HTERT RPE-1 (cell line): ENCODE results near the gene XRN2.
"Not testable (repeated sequence)": the region's sequence is repeated elsewhere in the genome, so short reads cannot be mapped to it uniquely, and the experiment has no call there.

ENCODE experiments used
- in situ Hi-C: fragments of 300-500 bp; cut with MboI; formaldehyde crosslinking; loops from 4 replicates; pipeline ENCODE4 v1.14.3; 2020; ENCODE audit warnings: low sequenced_read_pairs

Gene XRN2

DNA sequence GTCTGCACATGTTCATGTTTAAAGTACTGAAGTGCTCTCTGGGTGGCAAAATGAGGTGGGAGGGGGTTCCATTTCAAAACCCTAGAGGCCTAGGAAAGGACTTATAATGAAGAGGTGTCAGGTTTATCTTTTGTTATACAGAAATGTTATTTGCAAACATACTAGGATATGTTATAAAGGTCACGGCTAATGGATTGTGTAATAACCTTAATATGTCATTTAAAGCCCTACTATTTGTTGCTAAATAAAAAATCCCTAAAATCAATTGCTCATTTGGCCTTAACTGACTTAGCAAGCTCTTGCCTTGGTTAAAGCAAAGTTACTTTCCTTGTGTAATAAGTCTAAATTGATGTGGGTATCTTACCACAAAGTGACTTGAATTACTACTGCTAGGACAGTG, 85.4 kb downstream of the XRN2 start:
- in situ Hi-C loops, result no loop called here

DNA sequence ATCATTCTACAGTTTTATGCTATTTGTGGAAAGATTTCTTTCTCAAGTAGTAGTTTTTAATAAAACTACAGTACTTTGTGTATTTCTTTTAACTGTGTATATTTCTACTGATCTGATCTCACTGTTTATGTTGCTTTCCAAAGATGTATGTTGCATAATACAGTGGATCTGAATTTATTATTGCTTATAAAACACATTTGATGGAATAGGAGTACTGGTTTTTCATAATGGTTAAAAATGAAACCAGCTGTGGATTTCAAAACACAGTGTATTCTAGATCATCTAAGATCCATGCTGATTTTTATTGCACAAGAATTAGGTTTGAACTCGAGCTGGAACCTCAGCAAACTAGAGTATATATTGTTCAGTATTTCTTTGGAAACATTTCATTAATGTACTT, 86.2 kb downstream of the XRN2 start:
- in situ Hi-C loops, result no loop called here

DNA sequence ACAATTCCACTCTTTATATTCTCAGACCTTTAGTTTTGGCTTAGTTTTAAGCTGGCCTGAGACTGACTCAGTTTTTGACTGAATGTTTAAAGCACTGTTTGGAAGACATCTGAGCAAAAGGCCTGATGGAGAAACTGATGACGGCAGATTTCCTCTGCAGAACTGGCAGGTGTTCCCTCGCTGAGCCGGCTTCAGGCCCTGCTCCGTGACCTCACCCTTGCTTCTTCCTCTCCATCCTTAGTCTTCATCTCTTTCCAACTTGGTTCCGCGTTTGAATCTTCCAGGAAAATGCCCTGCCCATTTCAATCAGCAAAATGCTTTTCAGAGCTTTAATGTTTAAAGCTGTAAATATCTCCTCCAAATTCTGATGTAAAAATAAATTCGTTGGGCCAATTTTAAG, 87.6 kb downstream of the XRN2 start:
- in situ Hi-C loops, result no loop called here

- in situ Hi-C loops, result no loop called here
Measured at GRCh38 chr20:21391185-21391971, 88.2 kb downstream of the XRN2 start.

GRCh38 chr20:21391972-21392352, 88.8 kb downstream of the XRN2 start:
- in situ Hi-C loops, result no loop called here

- in situ Hi-C loops, result no loop called here
Measured at GRCh38 chr20:21393166-21393565, 90.0 kb downstream of the XRN2 start.

GRCh38 chr20:21393816-21394519, 90.8 kb downstream of the XRN2 start:
- in situ Hi-C loops, result no loop called here

GRCh38 chr20:21394551-21394950, 91.4 kb downstream of the XRN2 start:
- in situ Hi-C loops, result no loop called here

DNA sequence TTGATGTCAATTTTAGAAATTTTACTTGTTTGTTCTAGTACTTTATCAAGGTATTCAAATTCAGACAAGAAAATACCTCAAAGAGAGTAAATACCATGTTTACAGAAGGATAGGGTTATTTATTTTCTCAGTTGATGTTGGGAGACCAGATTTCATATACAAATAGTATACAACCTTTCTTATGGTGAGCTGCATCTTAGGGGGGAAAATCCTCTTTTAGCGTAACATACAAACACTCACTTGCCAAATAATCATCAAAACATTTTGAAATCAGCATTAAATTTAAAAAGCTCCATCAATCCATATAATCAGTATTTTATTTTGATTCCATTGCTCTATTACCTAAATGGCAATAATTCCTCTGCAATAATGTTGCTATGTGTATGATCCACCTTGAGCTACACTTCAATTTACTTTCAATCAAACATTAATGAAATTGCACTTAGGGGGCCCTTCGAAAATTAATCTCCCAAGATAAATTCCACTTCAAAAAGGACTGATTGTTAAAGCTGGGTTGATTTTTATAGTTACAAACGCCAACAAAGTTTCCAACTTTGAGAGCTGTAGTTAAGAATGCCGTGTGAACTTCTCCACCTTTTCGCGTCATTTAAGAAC, 92.0 kb downstream of the XRN2 start:
- in situ Hi-C loops, result no loop called here

- in situ Hi-C loops, result no loop called here
Measured at GRCh38 chr20:21395666-21396598, 92.8 kb downstream of the XRN2 start.

- in situ Hi-C loops, result no loop called here
Measured at GRCh38 chr20:21396599-21397340, 93.6 kb downstream of the XRN2 start.

DNA sequence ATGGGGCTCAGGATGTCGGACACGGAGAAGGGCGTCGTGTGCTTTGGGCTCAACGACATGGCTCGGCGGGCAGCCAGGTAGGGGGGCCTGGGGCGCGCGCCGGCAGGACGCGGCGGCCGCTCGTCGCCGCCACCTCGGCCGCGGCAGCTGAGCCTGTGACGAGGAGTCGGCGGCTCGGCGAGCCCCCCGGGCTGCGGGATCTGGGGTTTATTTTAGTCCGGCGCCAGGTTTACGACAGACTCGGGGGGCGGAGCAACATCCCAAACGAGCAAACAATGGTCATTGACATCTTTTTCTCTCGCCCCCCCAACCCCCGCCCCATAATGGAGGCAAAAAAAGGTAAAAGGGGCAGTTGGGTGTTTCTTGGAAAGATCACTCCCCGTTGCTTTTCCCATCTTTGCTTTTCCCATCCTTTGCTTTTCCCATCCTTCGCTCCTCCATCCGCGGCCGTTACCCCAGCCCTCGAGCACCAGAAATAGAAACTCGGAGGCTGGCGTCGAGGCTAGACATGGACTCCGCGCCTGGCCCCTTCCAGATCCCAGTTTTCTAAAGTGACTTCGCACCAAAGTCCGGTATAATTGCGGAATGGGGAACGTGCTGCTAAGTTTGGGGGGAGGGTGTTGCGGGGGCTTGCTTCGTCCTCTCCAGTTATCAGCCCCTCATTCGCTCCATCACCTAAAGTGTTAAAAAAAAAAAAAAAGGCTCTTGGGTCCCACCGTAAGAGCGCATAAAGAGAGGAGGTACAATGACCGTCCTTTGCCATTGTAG, 94.4 kb downstream of the XRN2 start, which contains the start of gene NKX2-4:
Gene NKX2-4, minus strand, starts transcription at position 186 of the 768 bp plus-strand sequence. Its CDS starts 127 bp downstream, at position 59.
- in situ Hi-C loops, result no loop called here

DNA sequence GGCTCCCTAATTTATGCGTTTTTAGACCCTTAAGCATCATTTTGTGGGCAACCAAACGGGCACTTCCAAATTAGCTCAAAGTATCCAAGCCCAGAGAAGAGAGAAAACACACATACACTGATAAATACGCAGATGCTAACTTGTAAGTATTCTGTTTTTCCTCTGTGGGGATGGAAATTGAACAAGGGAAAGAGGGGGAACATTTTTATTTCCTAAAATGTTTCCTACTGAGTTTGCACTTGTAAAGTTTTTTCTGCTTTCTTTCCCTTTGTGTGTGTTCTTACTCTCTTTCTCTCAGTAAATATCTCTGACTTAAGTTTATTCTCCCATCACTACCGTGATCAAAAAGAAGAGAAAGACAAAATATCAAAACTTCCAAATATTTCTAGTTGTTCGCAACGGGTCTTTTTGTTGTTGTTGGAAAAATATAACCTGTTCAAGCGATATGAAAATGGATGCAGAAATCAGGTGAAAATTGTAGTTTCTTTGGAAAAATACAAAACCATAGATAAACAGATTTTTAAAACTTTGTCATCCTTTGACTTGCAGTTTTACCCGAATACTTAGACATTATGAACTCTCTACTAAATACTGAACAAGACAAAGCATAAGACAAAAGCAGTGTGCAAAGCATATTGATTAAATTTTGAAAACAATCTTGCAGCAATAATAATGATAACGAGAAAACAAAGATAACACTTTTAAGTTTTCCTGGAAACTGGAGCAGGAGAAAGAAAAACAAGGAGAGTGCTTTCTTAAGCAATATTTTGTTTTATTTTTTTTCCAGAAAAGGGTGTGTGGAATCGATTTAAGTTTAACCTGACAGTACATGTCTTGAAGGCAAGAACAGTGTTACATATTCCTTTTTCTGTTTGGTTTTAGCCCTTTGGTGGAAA, 95.2 kb downstream of the XRN2 start:
- in situ Hi-C loops, result no loop called here

DNA sequence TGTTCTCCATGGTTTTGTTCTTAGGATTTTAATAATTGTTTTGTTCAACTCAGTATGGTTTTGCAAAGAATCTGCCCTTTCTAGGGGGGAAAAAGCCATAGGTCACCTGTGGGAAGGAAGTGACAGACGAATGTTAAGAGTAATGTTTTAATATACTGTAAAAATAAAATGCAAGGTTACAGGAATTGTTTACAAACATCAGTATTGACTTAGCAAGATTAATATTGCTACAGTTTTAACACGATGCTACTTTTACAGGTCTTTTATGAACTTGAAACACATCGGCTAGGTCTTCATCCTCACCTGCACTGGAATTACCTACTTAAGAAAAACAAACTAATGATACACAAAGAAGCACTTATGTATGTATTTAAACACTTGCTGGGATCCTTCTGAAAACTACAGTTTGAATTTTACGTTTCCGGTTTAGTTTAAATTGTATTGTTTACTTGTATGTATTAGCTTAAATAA, 95.9 kb downstream of the XRN2 start:
- in situ Hi-C loops, result no loop called here

GRCh38 chr20:21411725-21412124, 108.6 kb downstream of the XRN2 start:
- in situ Hi-C loops, result no loop called here

DNA sequence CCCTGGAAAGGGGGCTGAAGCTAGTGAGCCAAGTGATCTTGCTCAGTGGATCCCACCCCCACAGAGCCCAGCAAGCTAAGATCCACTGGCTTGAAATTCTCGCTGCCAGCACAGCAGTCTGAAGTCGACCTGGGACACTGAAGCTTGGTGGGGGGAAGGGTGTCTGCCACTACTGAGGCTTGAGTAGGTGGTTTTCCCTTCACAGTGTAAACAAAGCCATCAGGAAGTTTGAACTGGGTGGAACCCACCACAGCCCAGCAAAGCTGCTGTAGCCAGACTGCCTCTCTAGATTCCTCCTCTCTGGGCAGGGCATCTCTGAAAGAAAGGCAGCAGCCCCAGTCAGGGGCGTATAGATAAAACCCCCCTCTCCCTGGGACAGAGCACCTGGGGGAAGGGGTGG, 110.9 kb downstream of the XRN2 start:
- in situ Hi-C loops, result not testable (repeated sequence)

DNA sequence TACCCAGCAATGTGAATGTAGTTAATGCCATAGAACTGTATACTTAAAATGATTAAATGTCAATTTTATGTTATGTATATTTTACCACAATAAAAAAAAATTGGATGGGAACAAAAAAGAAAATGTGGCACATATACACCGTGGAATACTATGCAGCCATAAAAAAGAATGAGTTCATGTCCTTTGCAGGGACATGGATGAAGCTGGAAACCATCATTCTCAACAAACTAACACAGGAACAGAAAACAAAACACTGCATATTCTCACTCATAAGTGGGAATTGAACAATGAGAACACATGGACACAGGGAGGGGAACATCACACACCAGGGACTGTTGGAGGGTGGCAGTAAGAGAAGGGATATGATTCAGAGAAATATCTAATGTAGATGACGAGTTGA, 116.0 kb downstream of the XRN2 start:
- in situ Hi-C loops, result not testable (repeated sequence)

GRCh38 chr20:21421601-21422236, 118.6 kb downstream of the XRN2 start:
- in situ Hi-C loops, result no loop called here
